Measurements from ENCODE around the gene SPRED1. TPM values are rescaled to one million over a fixed set of nuclear protein-coding genes. Genes with fewer than 3 reads are reported as not detected.

The SPRED1 gene
- total RNA-seq, 1 experiment from 2014 or later, result 29.6 TPM

- in situ Hi-C loops (cut with HindIII; ENCODE audit: low pct_unique_long_range_greater_than_20kb, low sequenced_read_pairs), result no loop called here
- H3K4me1 ChIP-seq (ENCODE audit: control insufficient read depth, insufficient read depth, low read length), result peaks cover 2% of the 10 kb centered on the region; the same call in 1 of the 2 replicates
- TF ChIP-seq CTCF (IDR thresholded peaks at IDR 0.05), result no peak
- TF ChIP-seq REST (IDR thresholded peaks at IDR 0.05; ENCODE audit: insufficient read depth in 1 of 2, low read depth in 2 of 2, low read length in 1 of 2), result no peak
- no peak for TF ChIP-seq SIN3A (IDR thresholded peaks at IDR 0.05; ENCODE audit: borderline replicate concordance, insufficient read depth, low read depth, low read length)
- TF ChIP-seq POLR2AphosphoS5 (IDR thresholded peaks at IDR 0.05; ENCODE audit: low read depth, low read length), result no peak
- TF ChIP-seq TCF7L2 (IDR thresholded peaks at IDR 0.05; ENCODE audit: low read depth, low read length), result no peak
- no peaks in the 10 kb centered on the region for H3K9me3 ChIP-seq (ENCODE audit: control insufficient read depth, insufficient read depth, low read depth, low read length)
- no TSS peak for BruUV-seq (replicated peaks)
- no peaks in the 10 kb centered on the region for H3K27me3 ChIP-seq (ENCODE audit: control insufficient read depth, insufficient read depth, low read length)
- DNase-seq (ENCODE audit: low read depth, low spot score) (no peak), ATAC-seq (no peak)
- H3K27ac ChIP-seq (ENCODE audit: low read length), result no peak overlapping the region
- H3K4me3 ChIP-seq (ENCODE audit: low read depth in 2 of 2, low read length in 2 of 2), result no peak overlapping the region
- intact Hi-C loops (cut with micrococcal nuclease; ENCODE audit: unreplicated experiment), result no loop called here
- no peaks in the 10 kb centered on the region for H3K36me3 ChIP-seq (ENCODE audit: control insufficient read depth, insufficient read depth, low read length)
- ChIA-PET POLR2A (no interaction called here), CTCF (no interaction called here)
Measured at GRCh38 chr15:38225381-38225780, 27.3 kb upstream of the SPRED1 start.

- ChIA-PET CTCF (no interaction called here), POLR2A (interaction anchor here (1.2 kb wide), 1 partner anchor 24 kb away, joined by 9 read pairs; no protein-coding TSS in a partner anchor)
- peaks cover 2% of the 10 kb centered on the region; the same call in 1 of the 2 replicates for H3K4me1 ChIP-seq (ENCODE audit: control insufficient read depth, insufficient read depth, low read length)
- no peaks in the 10 kb centered on the region for H3K36me3 ChIP-seq (ENCODE audit: control insufficient read depth, insufficient read depth, low read length)
- BruUV-seq (replicated peaks), result no TSS peak
- no peaks in the 10 kb centered on the region for H3K27me3 ChIP-seq (ENCODE audit: control insufficient read depth, insufficient read depth, low read length)
- no peaks in the 10 kb centered on the region for H3K9me3 ChIP-seq (ENCODE audit: control insufficient read depth, insufficient read depth, low read depth, low read length)
- ATAC-seq (peak; percentile 68), DNase-seq (ENCODE audit: low read depth, low spot score) (peak; percentile 68)
- intact Hi-C loops (cut with micrococcal nuclease; ENCODE audit: unreplicated experiment), result no loop called here
- in situ Hi-C loops (cut with HindIII; ENCODE audit: low pct_unique_long_range_greater_than_20kb, low sequenced_read_pairs), result no loop called here
- H3K4me3 ChIP-seq (ENCODE audit: low read depth in 2 of 2, low read length in 2 of 2), result no peak overlapping the region
- H3K27ac ChIP-seq (ENCODE audit: low read length), result no peak overlapping the region
- TF ChIP-seq REST (IDR thresholded peaks at IDR 0.05; ENCODE audit: insufficient read depth in 1 of 2, low read depth in 2 of 2, low read length in 1 of 2) (no peak), TCF7L2 (IDR thresholded peaks at IDR 0.05; ENCODE audit: low read depth, low read length) (no peak), CTCF (IDR thresholded peaks at IDR 0.05) (no peak), POLR2AphosphoS5 (IDR thresholded peaks at IDR 0.05; ENCODE audit: low read depth, low read length) (no peak), SIN3A (IDR thresholded peaks at IDR 0.05; ENCODE audit: borderline replicate concordance, insufficient read depth, low read depth, low read length) (no peak)
Measured at GRCh38 chr15:38226608-38227266, 25.9 kb upstream of the SPRED1 start.

Measured in Panc1 (cell line).